GM13976 (cell line): ENCODE results near the gene CAMK2D.

ENCODE experiments used
- DNase-seq: peaks from one replicate; pipeline ENCODE4 v3.0.0; 2012; ENCODE audit warnings: low spot score
- CTCF ChIP-seq: IDR thresholded peaks from 2 replicates; pipeline ENCODE4 v1.5.1; 2012; ENCODE audit warnings: borderline replicate concordance, mild to moderate bottlenecking; ENCODE audit not compliant: insufficient read depth; ENCODE audit errors: extremely low read depth, missing control alignments, control extremely low read depth
- in situ Hi-C: fragments of 300-500 bp; cut with MboI; formaldehyde crosslinking; loops from one replicate; pipeline ENCODE4 v1.12.0; 2022; ENCODE audit warnings: low sequenced_read_pairs, mixed read lengths, inconsistent platforms; ENCODE audit not compliant: unreplicated experiment

The CAMK2D gene

GRCh38 chr4:113627321-113627720 lies 134.2 kb downstream of the CAMK2D start:
- in situ Hi-C loops: no loop called here
- TF ChIP-seq CTCF: no peak
- DNase-seq: no peak

GRCh38 chr4:113625902-113626301 lies 135.6 kb downstream of the CAMK2D start:
- in situ Hi-C loops: no loop called here
- no peak for TF ChIP-seq CTCF

GRCh38 chr4:113623274-113623894 lies 138.2 kb downstream of the CAMK2D start:
- in situ Hi-C loops: no loop called here
- no peak for DNase-seq
- TF ChIP-seq CTCF: no peak

More at GRCh38 chr4:113625902-113626301, 135.6 kb downstream of the CAMK2D start:
- no peak for DNase-seq

GRCh38 chr4:113621633-113622032 lies 139.9 kb downstream of the CAMK2D start:
- in situ Hi-C loops: no loop called here
- DNase-seq: no peak

GRCh38 chr4:113620032-113620431 lies 141.5 kb downstream of the CAMK2D start:
- no peak for DNase-seq
- no peak for TF ChIP-seq CTCF
- in situ Hi-C loops: no loop called here

More at GRCh38 chr4:113621633-113622032, 139.9 kb downstream of the CAMK2D start:
- TF ChIP-seq CTCF: no peak

- no peak for TF ChIP-seq CTCF
- DNase-seq: no peak
- in situ Hi-C loops: no loop called here
These were observed 142.0 kb downstream of the CAMK2D start for GRCh38 chr4:113619526-113619925.
